ENCODE data around the gene ISG15.

DNA sequence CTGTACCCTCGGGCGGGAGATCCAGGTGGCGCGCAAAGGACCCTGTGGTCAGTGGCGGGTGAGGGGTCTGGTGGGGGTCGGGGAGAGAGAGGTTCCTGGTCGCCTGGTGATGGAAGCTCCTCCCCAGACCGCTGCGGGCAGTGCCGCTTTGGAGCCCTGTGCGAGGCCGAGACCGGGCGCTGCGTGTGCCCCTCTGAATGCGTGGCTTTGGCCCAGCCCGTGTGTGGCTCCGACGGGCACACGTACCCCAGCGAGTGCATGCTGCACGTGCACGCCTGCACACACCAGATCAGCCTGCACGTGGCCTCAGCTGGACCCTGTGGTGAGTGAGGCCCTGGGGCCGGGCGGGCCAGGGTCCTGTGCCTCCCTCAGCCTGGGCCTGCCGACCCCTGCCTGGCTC, 30.1 kb downstream of the ISG15 start:
- TF ChIP-seq EZH2 (IDR thresholded peaks at IDR 0.05; ENCODE audit: borderline replicate concordance): no peak
- TF ChIP-seq, protein P1, sequence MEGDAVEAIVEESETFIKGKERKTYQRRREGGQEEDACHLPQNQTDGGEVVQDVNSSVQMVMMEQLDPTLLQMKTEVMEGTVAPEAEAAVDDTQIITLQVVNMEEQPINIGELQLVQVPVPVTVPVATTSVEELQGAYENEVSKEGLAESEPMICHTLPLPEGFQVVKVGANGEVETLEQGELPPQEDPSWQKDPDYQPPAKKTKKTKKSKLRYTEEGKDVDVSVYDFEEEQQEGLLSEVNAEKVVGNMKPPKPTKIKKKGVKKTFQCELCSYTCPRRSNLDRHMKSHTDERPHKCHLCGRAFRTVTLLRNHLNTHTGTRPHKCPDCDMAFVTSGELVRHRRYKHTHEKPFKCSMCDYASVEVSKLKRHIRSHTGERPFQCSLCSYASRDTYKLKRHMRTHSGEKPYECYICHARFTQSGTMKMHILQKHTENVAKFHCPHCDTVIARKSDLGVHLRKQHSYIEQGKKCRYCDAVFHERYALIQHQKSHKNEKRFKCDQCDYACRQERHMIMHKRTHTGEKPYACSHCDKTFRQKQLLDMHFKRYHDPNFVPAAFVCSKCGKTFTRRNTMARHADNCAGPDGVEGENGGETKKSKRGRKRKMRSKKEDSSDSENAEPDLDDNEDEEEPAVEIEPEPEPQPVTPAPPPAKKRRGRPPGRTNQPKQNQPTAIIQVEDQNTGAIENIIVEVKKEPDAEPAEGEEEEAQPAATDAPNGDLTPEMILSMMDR (IDR thresholded peaks at IDR 0.05; ENCODE audit: poor library complexity): no peak

Measured in hepatocyte (in vitro differentiated cells).